ENCODE results near the gene GOLGA5.

GOLGA5 gene

DNA sequence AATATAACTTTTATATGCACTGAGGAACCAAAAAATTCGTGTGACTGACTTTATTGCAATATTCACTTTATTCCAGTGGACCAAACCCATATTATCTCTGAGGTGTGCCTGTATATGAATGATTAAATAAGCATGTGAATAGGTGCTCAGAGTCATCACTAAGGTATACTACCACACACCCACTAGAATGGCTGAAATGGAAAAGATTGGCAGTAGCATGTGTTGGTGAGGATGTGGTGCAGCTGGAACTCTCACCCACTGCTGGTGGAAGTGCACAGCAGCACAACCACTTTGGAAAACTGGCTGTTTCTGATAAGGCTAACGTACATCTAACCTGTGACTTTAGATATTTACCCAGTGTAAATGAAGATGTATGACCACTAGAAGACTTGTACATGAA, 36.8 kb downstream of the GOLGA5 start:
- Histone ChIP-seq H3K27me3 (ENCODE audit: insufficient read depth, low read depth, severe bottlenecking) (no peaks in the 10 kb centered on the region), H3K27ac (no peak overlapping the region), H3K9me3 (ENCODE audit: severe bottlenecking) (no peaks in the 10 kb centered on the region), H3K4me3 (ENCODE audit: low read depth, low read length) (no peak overlapping the region), H3K36me3 (peaks cover 24% of the 10 kb centered on the region)
- DNase-seq, result no peak
- TF ChIP-seq CTCF (IDR thresholded peaks at IDR 0.05; ENCODE audit: low read depth, low read length), result no peak

GRCh38 chr14:92832137-92832700, 38.1 kb downstream of the GOLGA5 start:
- peaks cover 27% of the 10 kb centered on the region for H3K36me3 ChIP-seq

GRCh38 chr14:92841930-92842329, 47.8 kb downstream of the GOLGA5 start:
- Histone ChIP-seq H3K27me3 (ENCODE audit: insufficient read depth, low read depth, severe bottlenecking) (no peaks in the 10 kb centered on the region), H3K27ac (no peak overlapping the region), H3K4me3 (ENCODE audit: low read depth, low read length) (no peak overlapping the region), H3K9me3 (ENCODE audit: severe bottlenecking) (no peaks in the 10 kb centered on the region), H3K36me3 (peaks cover 3% of the 10 kb centered on the region; the same call in 1 of the 2 replicates)
- no peak for DNase-seq
- no peak for TF ChIP-seq CTCF (IDR thresholded peaks at IDR 0.05; ENCODE audit: low read depth, low read length)

More at GRCh38 chr14:92832137-92832700, 38.1 kb downstream of the GOLGA5 start:
- no peak for DNase-seq
- H3K9me3 ChIP-seq (ENCODE audit: severe bottlenecking), result no peaks in the 10 kb centered on the region
- no peak overlapping the region for H3K27ac ChIP-seq
- no peak for TF ChIP-seq CTCF (IDR thresholded peaks at IDR 0.05; ENCODE audit: low read depth, low read length)
- H3K27me3 ChIP-seq (ENCODE audit: insufficient read depth, low read depth, severe bottlenecking), result no peaks in the 10 kb centered on the region
- no peak overlapping the region for H3K4me3 ChIP-seq (ENCODE audit: low read depth, low read length)

GRCh38 chr14:92844204-92844603, 50.1 kb downstream of the GOLGA5 start:
- DNase-seq, result no peak
- H3K4me3 ChIP-seq (ENCODE audit: low read depth, low read length), result no peak overlapping the region
- no peaks in the 10 kb centered on the region for H3K27me3 ChIP-seq (ENCODE audit: insufficient read depth, low read depth, severe bottlenecking)
- H3K36me3 ChIP-seq, result no peaks in the 10 kb centered on the region; the same call in 1 of the 2 replicates
- no peak overlapping the region for H3K27ac ChIP-seq
- no peaks in the 10 kb centered on the region for H3K9me3 ChIP-seq (ENCODE audit: severe bottlenecking)
- no peak for TF ChIP-seq CTCF (IDR thresholded peaks at IDR 0.05; ENCODE audit: low read depth, low read length)

DNA sequence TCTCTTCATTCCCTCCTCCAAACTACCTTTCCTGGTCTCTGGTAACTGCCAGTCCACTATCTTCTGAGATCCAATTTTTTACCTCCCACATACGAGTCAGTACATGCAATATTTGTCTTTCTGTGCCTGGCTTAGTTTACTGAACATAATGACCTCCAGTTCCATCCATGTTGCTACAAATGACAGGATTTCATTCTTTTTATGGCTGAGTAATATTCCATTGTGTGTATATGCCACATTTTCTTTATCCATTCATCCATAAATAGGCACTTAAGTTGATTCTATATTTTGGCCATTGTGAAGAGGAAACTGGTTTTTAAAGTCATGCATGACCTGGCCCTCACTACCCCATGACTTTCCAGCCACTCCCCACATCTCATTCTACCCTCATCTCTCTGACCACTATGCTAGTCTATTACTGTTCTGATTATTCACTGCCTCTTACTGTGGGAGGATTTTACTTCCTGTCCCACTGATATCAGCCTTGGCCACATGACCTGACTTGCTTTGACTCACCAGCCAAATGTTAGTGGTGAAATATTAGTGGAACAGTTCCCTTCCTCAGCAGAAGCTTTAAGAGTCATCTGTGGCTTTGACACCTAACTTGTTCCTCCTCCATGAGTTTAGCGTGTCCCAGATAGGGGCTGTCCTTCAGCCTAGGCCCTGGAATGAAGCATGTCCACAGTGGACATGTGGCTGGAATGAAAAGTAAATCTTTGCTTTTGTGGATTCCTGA, 52.2 kb downstream of the GOLGA5 start:
- no peak overlapping the region for H3K4me3 ChIP-seq (ENCODE audit: low read depth, low read length)
- TF ChIP-seq CTCF (IDR thresholded peaks at IDR 0.05; ENCODE audit: low read depth, low read length), result no peak
- H3K27me3 ChIP-seq (ENCODE audit: insufficient read depth, low read depth, severe bottlenecking), result no peaks in the 10 kb centered on the region
- no peak for DNase-seq
- no peaks in the 10 kb centered on the region for H3K36me3 ChIP-seq
- H3K9me3 ChIP-seq (ENCODE audit: severe bottlenecking), result no peaks in the 10 kb centered on the region
- no peak overlapping the region for H3K27ac ChIP-seq

Data from WERI-Rb-1 (cell line).